SU-DHL-6 (cell line): ENCODE results near the gene RARA.

Experiments
- H2AFZ ChIP-seq: fragments of 200-600 bp; sonication (generic); 2 replicates; pipeline ENCODE4 v1.6.1; 2014; ENCODE audit warnings: low read depth, mild to moderate bottlenecking, moderate library complexity, mixed read lengths, antibody characterized with exemption, low read length; ENCODE audit not compliant: severe bottlenecking
- H3F3A ChIP-seq: fragments of 200-600 bp; shearing (Covaris generic); 2 replicates; pipeline ENCODE4 v1.6.0; 2016; ENCODE audit warnings: antibody characterized with exemption, mild to moderate bottlenecking; ENCODE audit not compliant: insufficient read depth
- H3K27ac ChIP-seq: fragments of 200-600 bp; sonication (generic); 2 replicates; pipeline ENCODE4 v1.5.1; 2016; ENCODE audit warnings: low read depth, mild to moderate bottlenecking, low read length, moderate library complexity, mixed read lengths
- H3K27me3 ChIP-seq: fragments of 200-600 bp; sonication (generic), shearing (Covaris generic); 2 replicates; pipeline ENCODE4 v1.6.0; 2014; ENCODE audit warnings: mild to moderate bottlenecking, low read length
- H3K36me3 ChIP-seq: fragments of 200-600 bp; sonication (generic); 2 replicates; pipeline ENCODE4 v1.6.1; 2014; ENCODE audit warnings: mild to moderate bottlenecking, low read length, mixed read lengths
- H3K4me2 ChIP-seq: fragments of 300-600, 200-600 bp; shearing (Covaris generic), sonication (generic); 2 replicates; pipeline ENCODE4 v1.6.0; 2014; ENCODE audit warnings: low read length, low read depth, mild to moderate bottlenecking; ENCODE audit not compliant: poor library complexity, severe bottlenecking
- H3K4me3 ChIP-seq: fragments of 200-600 bp; sonication (generic); 2 replicates; pipeline ENCODE4 v1.5.1; 2014; ENCODE audit warnings: antibody characterized with exemption, low read length, mild to moderate bottlenecking, mixed read lengths; ENCODE audit not compliant: insufficient read depth, poor library complexity, severe bottlenecking
- H3K79me2 ChIP-seq: fragments of 200-600 bp; sonication (generic); 2 replicates; pipeline ENCODE4 v1.6.1; 2014; ENCODE audit warnings: mild to moderate bottlenecking, low read length, moderate library complexity; ENCODE audit not compliant: insufficient read depth
- H3K9ac ChIP-seq: fragments of 200-600 bp; sonication (generic); 2 replicates; pipeline ENCODE4 v1.7.0; 2014; ENCODE audit warnings: mild to moderate bottlenecking, low read length
- H3K9me2 ChIP-seq: fragments of 200-600 bp; sonication (generic); replicated peaks from 2 replicates; pipeline ENCODE4 v1.6.1; 2014; ENCODE audit warnings: low read length; ENCODE audit not compliant: insufficient read depth
- H3K9me3 ChIP-seq: fragments of 200-600 bp; sonication (generic); 2 replicates; pipeline ENCODE4 v1.6.1; 2014; ENCODE audit warnings: low read length, mixed read lengths; ENCODE audit not compliant: insufficient read depth
- H4K20me1 ChIP-seq: fragments of 200-600 bp; sonication (generic); 2 replicates; pipeline ENCODE4 v1.6.1; 2014; ENCODE audit warnings: low read depth, mild to moderate bottlenecking, antibody characterized with exemption, low read length, moderate library complexity, mixed read lengths
- EZH2phosphoT487 ChIP-seq: fragments of 200-600 bp; sonication (generic), shearing (Covaris generic); conservative IDR thresholded peaks from 2 replicates; pipeline ENCODE4 v1.6.1; 2018; ENCODE audit warnings: mild to moderate bottlenecking, antibody characterized with exemption, low read length, moderate library complexity, mixed read lengths
- TF ChIP-seq, protein P1 (sequence below): fragments of 200-600 bp; sonication (generic); IDR thresholded peaks from one replicate; pipeline ENCODE4 v1.5.1; 2017; ENCODE audit warnings: antibody characterized with exemption, mild to moderate bottlenecking, low read length, moderate library complexity; ENCODE audit not compliant: insufficient read depth, poor library complexity, severe bottlenecking

The RARA gene

DNA sequence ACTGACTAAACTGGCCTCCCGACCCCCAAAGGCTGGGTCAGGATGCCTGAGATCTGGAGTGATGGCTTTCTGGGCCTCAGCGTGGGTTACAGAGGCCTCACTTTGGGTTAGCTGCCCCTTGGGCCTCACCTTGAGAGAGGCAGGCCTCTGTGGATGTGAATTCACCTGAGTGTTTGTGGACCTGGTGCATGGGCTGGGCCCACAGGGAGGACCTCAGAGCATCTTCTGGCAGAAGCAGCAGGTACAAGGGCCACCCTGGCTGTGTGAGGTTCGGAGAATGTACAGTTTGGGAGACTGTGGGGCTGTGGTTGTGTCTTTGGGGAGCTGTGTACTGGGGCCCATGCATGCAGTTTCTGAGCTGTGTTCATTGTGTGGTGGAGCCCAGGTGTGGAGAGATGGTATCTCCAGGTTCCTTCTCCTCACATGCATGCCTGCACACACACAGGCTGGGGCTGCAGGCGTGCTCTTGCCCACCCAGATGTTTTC, 18.3 kb downstream of the RARA start:
- Histone ChIP-seq H3K36me3 (no peaks in the 10 kb centered on the region), H2AFZ (no peak overlapping the region), H3K9me2 (no peaks in the 10 kb centered on the region), H4K20me1 (no peaks in the 10 kb centered on the region), H3K4me3 (no peak overlapping the region), H3K27me3 (no peaks in the 10 kb centered on the region), H3K79me2 (peaks cover 37% of the 10 kb centered on the region), H3F3A (peaks cover 24% of the 10 kb centered on the region), H3K9me3 (no peaks in the 10 kb centered on the region), H3K27ac (no peak overlapping the region), H3K9ac (no peak overlapping the region), H3K4me2 (no peak overlapping the region)
- TF ChIP-seq, protein P1, sequence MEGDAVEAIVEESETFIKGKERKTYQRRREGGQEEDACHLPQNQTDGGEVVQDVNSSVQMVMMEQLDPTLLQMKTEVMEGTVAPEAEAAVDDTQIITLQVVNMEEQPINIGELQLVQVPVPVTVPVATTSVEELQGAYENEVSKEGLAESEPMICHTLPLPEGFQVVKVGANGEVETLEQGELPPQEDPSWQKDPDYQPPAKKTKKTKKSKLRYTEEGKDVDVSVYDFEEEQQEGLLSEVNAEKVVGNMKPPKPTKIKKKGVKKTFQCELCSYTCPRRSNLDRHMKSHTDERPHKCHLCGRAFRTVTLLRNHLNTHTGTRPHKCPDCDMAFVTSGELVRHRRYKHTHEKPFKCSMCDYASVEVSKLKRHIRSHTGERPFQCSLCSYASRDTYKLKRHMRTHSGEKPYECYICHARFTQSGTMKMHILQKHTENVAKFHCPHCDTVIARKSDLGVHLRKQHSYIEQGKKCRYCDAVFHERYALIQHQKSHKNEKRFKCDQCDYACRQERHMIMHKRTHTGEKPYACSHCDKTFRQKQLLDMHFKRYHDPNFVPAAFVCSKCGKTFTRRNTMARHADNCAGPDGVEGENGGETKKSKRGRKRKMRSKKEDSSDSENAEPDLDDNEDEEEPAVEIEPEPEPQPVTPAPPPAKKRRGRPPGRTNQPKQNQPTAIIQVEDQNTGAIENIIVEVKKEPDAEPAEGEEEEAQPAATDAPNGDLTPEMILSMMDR: no peak
- TF ChIP-seq EZH2phosphoT487: no peak

DNA sequence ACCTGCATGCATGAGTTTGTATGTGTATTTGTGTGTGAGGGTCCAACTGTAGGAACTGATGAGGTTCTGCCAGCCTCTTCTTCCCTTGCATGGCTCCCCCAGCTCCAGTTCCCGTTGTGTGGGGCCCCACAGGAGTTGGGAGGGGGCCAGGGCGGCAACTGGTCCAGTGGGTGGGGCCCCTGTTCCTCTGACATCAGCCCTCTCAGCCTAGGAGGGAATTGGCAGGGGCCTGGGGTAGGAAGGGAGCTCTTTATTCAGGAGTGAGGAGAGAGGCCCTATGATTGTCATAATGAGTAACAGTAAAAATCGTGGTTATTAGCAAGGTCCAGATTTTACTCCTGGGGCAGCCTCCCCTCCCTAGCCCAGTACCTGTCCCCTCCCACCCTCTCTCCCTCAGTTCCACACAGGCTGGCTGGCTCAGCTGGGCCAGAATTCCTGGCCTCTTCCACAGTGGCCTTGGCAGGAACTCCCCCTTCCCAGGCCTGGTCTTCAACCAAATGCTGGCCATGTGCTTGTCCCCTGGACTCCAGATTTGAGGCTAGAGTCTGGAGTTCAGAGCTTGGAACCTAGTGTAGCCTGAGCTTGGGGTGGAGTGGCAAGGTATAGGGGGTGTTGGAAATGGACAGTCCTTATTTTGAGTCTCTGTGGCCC, 18.9 kb downstream of the RARA start:
- H3K4me2 ChIP-seq: no peak overlapping the region
- no peaks in the 10 kb centered on the region for H4K20me1 ChIP-seq
- H3K79me2 ChIP-seq: peaks cover 37% of the 10 kb centered on the region
- no peaks in the 10 kb centered on the region for H3K36me3 ChIP-seq
- peaks cover 23% of the 10 kb centered on the region for H3F3A ChIP-seq
- H3K9ac ChIP-seq: no peak overlapping the region
- H3K27ac ChIP-seq: no peak overlapping the region
- H3K9me2 ChIP-seq: no peaks in the 10 kb centered on the region
- H3K27me3 ChIP-seq: no peaks in the 10 kb centered on the region
- no peaks in the 10 kb centered on the region for H3K9me3 ChIP-seq
- H2AFZ ChIP-seq: no peak overlapping the region
- no peak overlapping the region for H3K4me3 ChIP-seq
- TF ChIP-seq, protein P1: no peak
- TF ChIP-seq EZH2phosphoT487: no peak

DNA sequence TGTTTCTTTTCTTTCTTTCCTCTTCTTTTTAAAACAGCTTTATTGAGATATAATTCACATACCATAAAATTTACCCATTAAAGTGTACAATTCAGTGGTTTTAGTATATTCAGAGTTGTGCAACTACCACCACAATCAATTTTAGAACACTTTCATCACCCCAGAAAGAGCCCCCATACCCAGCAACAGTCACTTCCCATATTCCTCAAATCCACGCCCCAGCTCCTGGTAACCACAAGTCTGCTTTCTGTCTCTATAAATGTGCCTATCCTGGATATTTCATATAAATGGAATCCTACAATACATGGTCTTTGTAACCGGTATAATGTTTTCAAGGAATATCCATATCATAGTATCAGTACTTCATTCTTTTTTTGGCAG, 19.4 kb downstream of the RARA start:
- no peak overlapping the region for H3K9ac ChIP-seq
- H4K20me1 ChIP-seq: no peaks in the 10 kb centered on the region

More for the DNA sequence above, 19.4 kb downstream of the RARA start:
- Histone ChIP-seq H3K27me3 (no peaks in the 10 kb centered on the region), H3K4me2 (no peak overlapping the region), H3K27ac (no peak overlapping the region), H3F3A (peaks cover 18% of the 10 kb centered on the region), H3K4me3 (no peak overlapping the region), H3K79me2 (peaks cover 34% of the 10 kb centered on the region), H3K36me3 (no peaks in the 10 kb centered on the region), H3K9me3 (no peaks in the 10 kb centered on the region), H3K9me2 (no peaks in the 10 kb centered on the region), H2AFZ (no peak overlapping the region)
- TF ChIP-seq EZH2phosphoT487: no peak
- TF ChIP-seq, protein P1: no peak
